ENCODE results near the gene GPN1.
"Not testable (repeated sequence)": the region's sequence is repeated elsewhere in the genome, so short reads cannot be mapped to it uniquely, and the experiment has no call there.

Gene GPN1

DNA sequence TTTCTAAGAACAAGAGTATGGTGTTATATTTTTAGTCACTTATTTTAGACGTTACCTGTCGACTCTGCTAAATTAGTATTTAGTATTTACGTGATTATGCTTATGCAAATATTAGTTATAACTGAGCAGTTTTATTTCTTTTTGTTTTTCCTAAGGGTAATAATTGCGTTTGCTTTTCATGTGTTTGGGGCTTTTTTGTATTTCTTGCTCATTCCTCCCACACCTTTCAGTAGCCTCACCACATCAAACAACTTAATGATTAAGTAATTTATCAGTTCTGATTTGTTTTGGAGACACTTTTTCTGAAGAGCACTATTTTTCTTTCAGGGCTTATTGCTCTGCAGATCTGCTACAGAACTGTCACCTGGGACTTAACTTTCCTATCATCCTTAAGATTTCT, 42.4 kb downstream of the GPN1 start:
- TF ChIP-seq, protein P1, sequence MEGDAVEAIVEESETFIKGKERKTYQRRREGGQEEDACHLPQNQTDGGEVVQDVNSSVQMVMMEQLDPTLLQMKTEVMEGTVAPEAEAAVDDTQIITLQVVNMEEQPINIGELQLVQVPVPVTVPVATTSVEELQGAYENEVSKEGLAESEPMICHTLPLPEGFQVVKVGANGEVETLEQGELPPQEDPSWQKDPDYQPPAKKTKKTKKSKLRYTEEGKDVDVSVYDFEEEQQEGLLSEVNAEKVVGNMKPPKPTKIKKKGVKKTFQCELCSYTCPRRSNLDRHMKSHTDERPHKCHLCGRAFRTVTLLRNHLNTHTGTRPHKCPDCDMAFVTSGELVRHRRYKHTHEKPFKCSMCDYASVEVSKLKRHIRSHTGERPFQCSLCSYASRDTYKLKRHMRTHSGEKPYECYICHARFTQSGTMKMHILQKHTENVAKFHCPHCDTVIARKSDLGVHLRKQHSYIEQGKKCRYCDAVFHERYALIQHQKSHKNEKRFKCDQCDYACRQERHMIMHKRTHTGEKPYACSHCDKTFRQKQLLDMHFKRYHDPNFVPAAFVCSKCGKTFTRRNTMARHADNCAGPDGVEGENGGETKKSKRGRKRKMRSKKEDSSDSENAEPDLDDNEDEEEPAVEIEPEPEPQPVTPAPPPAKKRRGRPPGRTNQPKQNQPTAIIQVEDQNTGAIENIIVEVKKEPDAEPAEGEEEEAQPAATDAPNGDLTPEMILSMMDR (IDR thresholded peaks at IDR 0.05; ENCODE audit: extremely low read depth, insufficient read depth, missing control alignments) = no peak
- in situ Hi-C loops (cut with MboI; ENCODE audit: low pct_unique_long_range_greater_than_20kb, low sequenced_read_pairs, unreplicated experiment) = no loop called here
- no peak for DNase-seq (ENCODE audit: low spot score)

DNA sequence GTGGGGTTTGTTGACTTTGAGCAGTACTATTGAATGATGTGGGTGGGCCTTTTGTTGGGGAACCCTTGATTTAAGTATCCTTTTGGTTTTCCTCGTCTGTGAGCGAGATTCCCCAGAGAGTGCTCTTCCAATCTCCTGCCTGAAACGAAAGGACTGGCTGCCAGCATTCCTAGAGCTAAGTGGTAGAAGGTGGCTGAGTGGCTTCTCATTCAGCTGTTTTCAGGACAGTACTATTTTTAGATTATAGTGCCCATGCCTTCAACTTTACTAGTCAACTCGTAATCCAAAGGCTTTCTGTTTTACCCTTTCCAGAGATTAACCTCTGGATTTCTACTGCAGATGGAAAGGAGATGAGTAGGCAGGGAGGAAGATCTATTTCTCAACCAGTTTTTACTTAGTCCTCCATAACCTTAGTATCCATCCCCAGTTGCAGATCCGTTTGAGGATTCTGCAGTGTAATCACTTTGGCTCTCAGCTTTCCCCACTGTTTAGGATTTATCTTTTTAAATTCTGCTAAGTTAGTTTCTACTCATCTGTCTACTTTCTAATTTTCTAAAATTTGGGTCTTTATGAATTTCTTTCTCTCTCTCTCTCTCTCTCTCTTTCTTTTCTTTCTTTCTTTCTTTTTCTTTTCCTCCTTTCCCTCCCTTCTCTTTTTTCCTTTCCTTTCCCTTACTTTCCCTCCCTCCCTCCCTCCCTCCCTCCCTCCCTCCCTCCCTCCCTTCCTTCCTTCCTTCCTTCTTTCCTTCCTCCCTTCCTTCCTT, 44.1 kb downstream of the GPN1 start:
- TF ChIP-seq, protein P1 (IDR thresholded peaks at IDR 0.05; ENCODE audit: extremely low read depth, insufficient read depth, missing control alignments) = no peak
- no peak for DNase-seq (ENCODE audit: low spot score)
- in situ Hi-C loops (cut with MboI; ENCODE audit: low pct_unique_long_range_greater_than_20kb, low sequenced_read_pairs, unreplicated experiment) = no loop called here

DNA sequence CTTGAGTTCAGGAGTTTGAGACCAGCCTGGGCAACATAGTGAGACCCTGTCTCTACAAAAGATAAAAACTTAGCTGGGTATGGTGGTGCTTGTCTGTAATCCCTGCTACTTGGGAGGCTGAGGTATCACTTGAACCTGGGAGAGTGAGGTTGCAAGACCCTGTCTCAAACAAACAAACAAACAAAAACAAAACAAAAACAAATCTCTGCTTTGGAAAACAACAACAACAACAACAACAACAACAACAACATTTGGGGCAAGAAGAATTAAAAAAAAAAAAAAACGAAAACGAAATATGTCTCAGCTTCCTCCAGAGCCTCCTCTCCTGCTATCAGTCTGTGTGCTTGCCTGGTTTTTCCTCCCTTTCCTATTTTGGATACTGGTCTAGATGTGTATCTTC, 51.7 kb downstream of the GPN1 start:
- in situ Hi-C loops (cut with MboI; ENCODE audit: low pct_unique_long_range_greater_than_20kb, low sequenced_read_pairs, unreplicated experiment) = no loop called here
- TF ChIP-seq, protein P1 (IDR thresholded peaks at IDR 0.05; ENCODE audit: extremely low read depth, insufficient read depth, missing control alignments) = no peak
- DNase-seq (ENCODE audit: low spot score) = no peak

DNA sequence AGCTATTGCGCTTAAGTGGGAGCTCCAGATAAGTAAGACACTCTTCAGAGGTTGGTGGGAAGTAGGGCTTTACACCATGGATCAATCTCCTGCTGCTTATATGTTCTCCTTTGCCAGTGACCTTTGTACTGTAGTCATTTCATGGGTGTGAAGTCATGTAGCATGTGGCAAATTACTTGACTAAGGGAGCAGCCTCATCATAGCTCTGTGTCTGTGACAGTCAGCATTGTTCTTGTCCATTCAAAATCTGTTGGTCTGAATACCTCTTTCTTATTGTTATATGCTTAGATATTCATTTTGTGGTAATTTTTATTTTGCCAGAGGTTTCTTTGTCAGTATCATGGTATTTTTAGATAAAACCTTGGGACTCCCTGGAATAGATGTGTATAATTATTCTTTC, 53.0 kb downstream of the GPN1 start:
- no peak for DNase-seq (ENCODE audit: low spot score)
- TF ChIP-seq, protein P1 (IDR thresholded peaks at IDR 0.05; ENCODE audit: extremely low read depth, insufficient read depth, missing control alignments) = no peak
- in situ Hi-C loops (cut with MboI; ENCODE audit: low pct_unique_long_range_greater_than_20kb, low sequenced_read_pairs, unreplicated experiment) = no loop called here

DNA sequence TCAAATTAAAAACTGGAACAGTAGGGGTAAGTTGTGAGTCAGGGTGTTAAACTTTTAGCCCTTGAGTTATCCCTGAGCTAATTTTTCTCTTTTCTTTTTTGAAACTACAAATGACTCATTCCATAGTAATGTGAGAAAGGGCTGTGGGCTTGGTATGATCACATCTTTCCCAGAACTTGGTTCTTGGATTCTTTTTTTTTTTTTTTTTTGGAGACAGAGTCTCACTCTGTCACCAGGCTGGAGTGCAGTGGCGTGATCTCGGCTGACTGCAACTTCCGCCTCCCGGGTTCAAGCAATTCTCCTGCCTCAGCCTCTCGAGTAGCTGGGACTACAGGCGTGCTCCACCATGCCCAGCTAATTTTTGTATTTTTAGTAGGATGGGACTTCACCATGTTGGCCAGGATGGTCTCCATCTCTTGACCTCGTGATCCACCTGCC, 53.5 kb downstream of the GPN1 start:
- DNase-seq (ENCODE audit: low spot score); in situ Hi-C loops (cut with MboI; ENCODE audit: low pct_unique_long_range_greater_than_20kb, low sequenced_read_pairs, unreplicated experiment): not testable (repeated sequence)

DNA sequence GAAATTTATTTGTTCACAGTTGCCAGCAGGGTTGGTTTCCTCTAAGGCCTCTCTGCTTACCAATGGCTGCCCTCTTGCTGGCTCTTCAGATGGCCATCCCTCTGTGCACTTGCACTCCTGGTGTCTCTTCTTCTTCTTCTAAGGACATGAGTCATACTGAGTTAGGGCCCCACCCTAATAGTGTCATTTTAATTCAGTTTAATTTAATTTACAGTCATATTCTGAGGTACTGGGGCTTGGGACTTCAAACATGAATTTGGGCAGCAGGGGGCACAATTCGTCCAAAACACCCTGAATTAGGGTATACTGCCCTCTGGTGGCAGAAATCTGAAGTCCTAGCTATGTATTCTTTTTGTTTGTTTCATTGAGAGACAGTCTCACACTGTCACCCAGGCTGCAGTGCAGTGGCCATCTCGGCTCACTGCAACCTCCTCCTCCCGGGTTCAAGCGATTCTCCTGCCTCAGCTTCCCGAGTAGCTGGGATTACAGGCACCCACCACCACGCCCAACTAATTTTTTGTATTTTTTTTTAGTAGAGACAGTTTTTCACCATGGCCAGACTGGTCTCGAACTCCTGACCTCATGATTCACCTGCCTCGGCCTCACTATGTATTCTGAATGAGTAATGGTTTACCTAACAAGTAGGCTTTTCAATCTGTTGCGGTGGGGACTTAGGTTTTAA, 54.7 kb downstream of the GPN1 start:
- peak; percentile 71 for DNase-seq (ENCODE audit: low spot score)
- TF ChIP-seq, protein P1 (IDR thresholded peaks at IDR 0.05; ENCODE audit: extremely low read depth, insufficient read depth, missing control alignments) = peak; percentile 98
- in situ Hi-C loops (cut with MboI; ENCODE audit: low pct_unique_long_range_greater_than_20kb, low sequenced_read_pairs, unreplicated experiment) = no loop called here

DNA sequence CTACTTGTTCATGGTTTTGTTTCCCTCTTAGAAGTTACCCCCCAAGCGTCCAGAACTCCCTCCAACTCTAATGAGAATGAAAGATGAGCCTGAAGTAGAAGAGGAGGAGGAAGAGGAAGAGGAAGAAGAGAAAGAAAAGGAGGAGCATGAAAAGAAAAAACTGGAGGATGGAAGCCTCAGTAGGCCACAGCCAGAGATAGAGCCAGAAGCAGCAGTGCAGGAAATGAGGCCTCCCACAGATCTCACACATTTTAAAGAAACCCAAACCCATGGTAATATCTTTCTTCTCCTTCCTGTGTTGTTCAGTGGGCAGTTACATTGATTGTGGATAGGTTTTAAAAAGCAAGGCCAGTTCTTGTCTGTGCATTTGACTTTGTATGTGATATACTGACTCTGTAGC, 56.2 kb downstream of the GPN1 start:
- in situ Hi-C loops (cut with MboI; ENCODE audit: low pct_unique_long_range_greater_than_20kb, low sequenced_read_pairs, unreplicated experiment) = not testable (repeated sequence)

More for the DNA sequence above, 56.2 kb downstream of the GPN1 start:
- DNase-seq (ENCODE audit: low spot score) = not testable (repeated sequence)

Measured in GM13977 (cell line).